GM18951 (cell line): ENCODE measurements around the gene NOTCH1.

Experiments
- POLR2A ChIP-seq: IDR thresholded peaks from 4 replicates; pipeline ENCODE4 v1.6.1; 2011; ENCODE audit warnings: mild to moderate bottlenecking; ENCODE audit not compliant: insufficient read length, insufficient read depth; ENCODE audit errors: extremely low read depth
- in situ Hi-C: fragments of 300-500 bp; cut with MboI; formaldehyde crosslinking; loops from one replicate; pipeline ENCODE4 v1.12.0; 2022; ENCODE audit warnings: low sequenced_read_pairs, mixed read lengths, inconsistent platforms; ENCODE audit not compliant: unreplicated experiment

The NOTCH1 gene

GRCh38 chr9:136551401-136552116 is 5.7 kb upstream of the NOTCH1 start:
- in situ Hi-C loops: no loop called here
- TF ChIP-seq POLR2A: no peak

- no peak for TF ChIP-seq POLR2A
- in situ Hi-C loops: no loop called here
These were observed 4.8 kb upstream of the NOTCH1 start for GRCh38 chr9:136550439-136551289.

- in situ Hi-C loops: no loop called here
- TF ChIP-seq POLR2A: no peak
These were observed 3.4 kb upstream of the NOTCH1 start for GRCh38 chr9:136549010-136549980.

GRCh38 chr9:136547508-136548215 is 1.8 kb upstream of the NOTCH1 start:
- in situ Hi-C loops: no loop called here
- TF ChIP-seq POLR2A: no peak

GRCh38 chr9:136546697-136547501 is 1.1 kb upstream of the NOTCH1 start:
- in situ Hi-C loops: no loop called here
- no peak for TF ChIP-seq POLR2A

GRCh38 chr9:136545692-136545964 is 220 bp downstream of the NOTCH1 start:
- in situ Hi-C loops: no loop called here

GRCh38 chr9:136544964-136545691 is 720 bp downstream of the NOTCH1 start:
- TF ChIP-seq POLR2A: no peak
- in situ Hi-C loops: no loop called here

More at GRCh38 chr9:136545692-136545964, 220 bp downstream of the NOTCH1 start:
- TF ChIP-seq POLR2A: no peak

GRCh38 chr9:136544548-136544963 is 1.3 kb downstream of the NOTCH1 start:
- no peak for TF ChIP-seq POLR2A
- in situ Hi-C loops: no loop called here

- no peak for TF ChIP-seq POLR2A
- in situ Hi-C loops: no loop called here
These were observed 1.9 kb downstream of the NOTCH1 start for GRCh38 chr9:136543830-136544547.

- TF ChIP-seq POLR2A: no peak
- in situ Hi-C loops: no loop called here
These were observed 2.6 kb downstream of the NOTCH1 start for GRCh38 chr9:136543280-136543679.
